ENCODE data around the gene CRADD. TPM values are rescaled to one million over a fixed set of nuclear protein-coding genes. Genes with fewer than 3 reads are reported as not detected.
"Not testable (repeated sequence)": the region's sequence is repeated elsewhere in the genome, so short reads cannot be mapped to it uniquely, and the experiment has no call there.

The CRADD gene
- total RNA-seq, 1 donor from 2014 or later: 11.9 TPM

DNA sequence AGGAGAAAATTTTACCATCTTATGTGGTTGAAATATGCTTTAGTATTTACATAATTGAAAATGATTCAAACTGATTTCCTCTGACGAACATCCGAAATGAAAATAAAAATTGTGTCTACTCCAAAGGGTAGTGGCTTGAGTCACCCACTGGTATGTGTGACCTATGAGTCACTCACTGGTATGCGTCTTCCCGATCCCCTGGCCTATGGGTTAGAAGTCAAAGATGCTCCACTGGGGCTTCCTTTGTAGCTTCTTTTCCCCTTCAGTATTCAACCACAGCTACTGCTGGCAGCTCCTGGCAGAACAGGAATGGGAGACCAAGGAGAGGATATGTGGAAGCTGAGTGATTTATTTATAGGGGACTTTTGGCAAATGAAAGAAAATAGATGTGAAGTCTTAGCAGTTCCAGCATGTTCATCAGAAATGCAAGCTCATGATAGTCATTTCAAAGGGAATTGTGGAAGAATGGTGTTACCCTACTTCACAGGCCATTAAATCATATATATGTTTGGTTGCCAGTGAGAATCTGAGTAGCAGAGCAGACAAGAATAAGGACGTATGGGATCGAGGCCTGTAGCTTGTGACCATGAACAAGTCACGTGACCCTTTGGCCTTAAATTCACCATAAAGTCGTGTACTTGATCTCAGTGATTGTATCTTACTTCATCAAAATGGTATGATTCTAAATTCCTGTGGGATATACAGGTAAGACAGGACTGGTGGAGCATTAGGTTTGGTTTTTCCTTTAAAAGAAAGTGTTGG is 108.3 kb downstream of the CRADD start:
- peak; percentile 94 for DNase-seq

DNA sequence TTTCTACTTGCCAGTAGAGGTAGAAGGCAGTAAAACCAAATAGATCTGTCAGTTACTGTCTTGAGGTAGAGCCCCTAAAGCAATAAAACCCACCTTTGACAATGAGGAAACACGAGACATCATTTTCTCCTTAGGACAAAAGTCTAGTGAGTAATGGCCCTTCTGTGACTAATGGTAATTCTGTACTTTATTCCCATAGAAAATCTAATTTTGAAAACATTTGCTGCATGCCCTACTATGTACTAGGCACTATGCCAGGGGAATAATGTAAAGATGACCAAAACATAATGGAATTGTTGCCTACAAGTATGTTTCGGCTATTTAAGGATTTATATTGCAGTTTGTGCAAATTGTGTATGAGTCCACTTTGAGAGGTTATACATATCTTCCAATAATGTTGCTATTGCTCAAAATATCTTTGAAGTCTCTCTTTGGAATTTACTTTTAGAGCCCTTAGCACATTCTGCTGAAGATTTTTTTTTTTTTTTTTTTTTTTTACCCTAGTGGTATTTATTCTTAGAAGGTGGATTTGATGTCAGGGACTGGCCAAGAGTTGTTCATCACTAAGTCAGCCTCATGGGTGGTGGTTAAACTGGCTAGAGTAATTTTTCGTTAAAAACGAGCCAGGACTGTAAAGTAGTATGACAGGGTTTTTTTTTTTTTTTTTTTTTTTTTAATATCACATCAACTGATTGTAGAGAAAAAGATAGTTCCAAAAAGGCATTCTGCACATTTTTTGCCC is 109.7 kb downstream of the CRADD start:
- DNase-seq: peak; percentile 15

- DNase-seq: no peak
Observed at GRCh38 chr12:93788853-93789252, 111.7 kb downstream of the CRADD start.

DNA sequence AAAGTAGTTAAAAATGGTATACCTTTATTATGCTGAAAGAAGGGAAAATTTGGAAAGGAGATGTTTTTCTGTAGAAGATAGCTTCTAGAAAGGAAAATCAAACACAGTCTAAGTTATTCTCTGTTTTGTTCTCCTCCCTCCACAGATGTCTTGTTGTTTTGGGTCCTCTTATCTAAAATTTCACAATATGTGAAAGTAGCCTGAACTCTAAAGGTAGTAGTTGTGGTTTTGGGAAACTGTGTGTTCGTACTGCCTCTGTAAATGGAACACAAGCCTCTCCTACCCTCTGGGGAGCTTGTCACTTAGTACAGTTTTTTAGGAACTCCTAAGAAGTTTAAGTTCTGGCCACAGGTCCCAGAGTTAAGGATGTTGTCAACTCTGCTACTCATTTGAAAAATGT is 112.6 kb downstream of the CRADD start:
- no peak for DNase-seq

DNA sequence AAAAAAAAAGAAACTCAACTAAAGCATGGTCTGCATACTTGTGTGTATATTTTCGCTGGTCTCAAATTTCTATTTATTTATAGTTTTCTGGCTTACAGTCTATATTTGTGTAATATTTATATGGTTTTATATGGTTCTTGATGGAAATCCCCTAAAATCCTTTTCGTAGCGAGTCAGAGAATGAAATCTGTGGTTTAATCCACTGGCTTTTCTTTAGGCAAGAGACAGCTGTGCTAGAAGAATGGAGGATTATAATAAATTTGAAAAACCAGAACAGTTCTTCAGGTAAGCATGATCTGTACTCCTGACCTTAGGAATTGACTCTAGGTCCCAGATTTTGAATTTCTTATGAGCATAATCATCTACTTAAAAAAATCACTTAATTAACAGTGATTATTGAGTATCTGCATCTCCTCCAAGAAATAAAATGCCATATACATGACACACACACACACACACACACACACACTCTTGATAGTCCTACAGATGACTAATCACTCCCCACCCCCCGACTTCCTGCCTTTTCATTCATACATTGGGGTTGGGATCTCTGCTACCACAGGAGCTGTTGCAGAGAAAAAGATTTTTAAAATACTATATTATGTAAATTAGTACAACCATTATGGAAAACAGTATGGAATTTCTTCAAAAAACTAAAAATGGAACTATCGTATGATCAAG is 113.4 kb downstream of the CRADD start:
- peak; percentile 86 for DNase-seq

GRCh38 chr12:93793007-93793406 is 115.8 kb downstream of the CRADD start:
- DNase-seq: no peak

DNA sequence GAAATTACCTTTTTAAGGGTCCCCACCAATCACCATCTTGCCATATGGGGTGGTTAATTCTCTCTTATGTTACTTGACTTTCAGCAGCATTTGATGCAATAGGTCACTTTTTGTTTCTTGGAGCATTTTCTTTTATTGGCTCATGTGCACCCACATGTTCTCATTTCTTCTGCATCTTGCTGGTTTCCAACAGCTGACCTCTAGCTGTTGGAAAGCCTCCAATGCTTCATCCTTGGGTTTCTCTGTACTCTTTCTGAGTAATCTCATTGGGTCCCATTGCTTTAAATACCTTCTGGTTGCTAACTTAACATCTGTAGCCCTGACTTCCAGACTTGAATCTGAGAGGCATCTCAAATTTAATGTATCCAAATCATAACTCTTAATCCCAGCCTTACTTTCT is 116.8 kb downstream of the CRADD start:
- no peak for DNase-seq

DNA sequence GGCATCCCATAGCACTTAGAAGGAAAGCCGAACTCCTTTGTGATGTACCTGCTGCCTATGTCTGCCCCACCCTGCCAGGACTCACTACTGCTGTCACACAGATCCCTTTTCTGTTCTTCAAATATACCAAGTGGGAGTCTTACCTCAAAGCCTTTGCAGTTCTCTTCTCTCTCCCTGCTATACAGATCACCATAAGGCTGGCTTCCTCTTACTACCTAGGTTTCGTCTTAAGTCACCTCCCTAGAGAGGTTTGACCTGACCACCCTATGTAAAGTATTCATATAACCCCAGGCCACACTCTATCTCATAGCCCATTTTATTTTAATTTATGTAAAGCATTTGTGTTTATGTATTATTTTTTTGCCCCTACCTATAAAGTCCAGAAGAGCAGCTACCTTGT is 117.6 kb downstream of the CRADD start:
- DNase-seq: no peak

DNA sequence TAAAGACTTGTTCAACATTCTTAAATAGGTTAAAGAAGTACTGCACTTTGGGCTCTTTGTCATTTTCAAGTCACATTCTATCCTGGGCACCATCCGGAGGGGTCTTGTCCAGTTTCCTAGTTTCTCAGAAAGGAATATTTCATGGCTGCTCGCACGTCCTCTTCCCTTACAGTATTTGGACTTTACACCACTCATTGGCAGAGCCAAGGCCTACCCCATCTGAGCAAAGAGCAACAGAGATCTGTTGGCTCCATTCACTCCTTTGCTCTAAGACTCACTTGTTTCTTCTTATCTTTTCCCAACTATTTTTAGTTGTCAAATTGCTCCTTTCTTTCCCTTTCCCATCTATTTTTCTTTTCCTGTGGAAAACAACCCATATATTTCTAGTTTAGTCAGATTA is 118.2 kb downstream of the CRADD start:
- no peak for DNase-seq

DNA sequence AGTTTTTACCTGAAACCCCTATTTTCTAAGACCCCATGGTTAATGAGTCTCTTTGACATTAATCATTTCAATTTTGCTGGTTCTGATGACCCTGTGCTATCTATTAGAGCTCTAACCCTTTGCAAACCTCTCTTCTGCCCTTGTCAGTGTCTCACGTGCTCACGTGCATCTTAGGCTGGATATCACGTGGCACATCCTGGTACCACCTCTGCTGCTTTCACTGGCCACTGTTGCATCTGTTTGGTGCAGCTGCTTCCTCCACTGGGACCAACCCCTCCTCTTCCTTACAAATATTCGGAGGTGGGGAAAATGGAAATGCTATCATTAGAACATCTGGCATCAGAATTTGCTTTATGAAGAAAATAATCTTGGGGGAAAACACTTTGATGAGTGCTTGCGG is 119.6 kb downstream of the CRADD start:
- no peak for DNase-seq

GRCh38 chr12:93798279-93799151 is 121.3 kb downstream of the CRADD start:
- DNase-seq: no peak

DNA sequence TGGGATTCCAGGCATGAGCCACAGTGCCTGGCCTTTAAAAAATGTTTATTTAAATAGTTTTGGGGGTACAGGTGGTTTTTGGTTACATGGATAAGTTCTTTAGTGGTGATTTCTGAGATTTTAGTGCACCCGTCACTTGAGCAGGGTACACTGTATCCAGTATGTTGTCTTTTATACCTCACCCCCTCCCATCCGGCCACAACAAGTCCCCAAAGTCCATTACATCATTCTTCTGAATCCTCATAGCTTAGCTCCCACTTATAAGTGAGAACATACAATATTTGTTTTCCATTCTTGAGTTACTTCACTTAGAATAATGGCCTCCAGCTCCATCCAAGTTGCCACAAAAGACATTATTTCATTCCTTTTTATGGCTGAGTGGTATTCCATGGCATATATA is 124.5 kb downstream of the CRADD start:
- not testable (repeated sequence) for DNase-seq

DNA sequence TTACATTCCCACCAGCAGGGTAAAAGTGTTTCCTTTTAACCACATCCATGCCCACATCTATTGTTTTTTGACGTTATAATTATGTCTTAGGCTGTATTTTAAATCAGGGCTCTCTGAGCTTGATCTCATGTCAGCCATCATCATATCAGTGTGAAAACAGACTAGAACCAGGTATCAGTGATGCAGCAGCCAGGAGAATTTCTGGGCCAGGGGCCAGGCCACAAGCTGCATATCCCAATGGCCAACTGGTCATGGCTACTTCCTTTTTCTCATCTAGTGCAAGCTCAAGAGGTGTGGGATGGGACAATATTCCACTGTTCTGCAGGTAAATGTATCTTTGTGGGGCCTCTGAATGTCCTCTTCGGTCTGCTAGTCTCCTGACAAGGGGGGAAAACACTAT is 125.1 kb downstream of the CRADD start:
- no peak for DNase-seq

DNA sequence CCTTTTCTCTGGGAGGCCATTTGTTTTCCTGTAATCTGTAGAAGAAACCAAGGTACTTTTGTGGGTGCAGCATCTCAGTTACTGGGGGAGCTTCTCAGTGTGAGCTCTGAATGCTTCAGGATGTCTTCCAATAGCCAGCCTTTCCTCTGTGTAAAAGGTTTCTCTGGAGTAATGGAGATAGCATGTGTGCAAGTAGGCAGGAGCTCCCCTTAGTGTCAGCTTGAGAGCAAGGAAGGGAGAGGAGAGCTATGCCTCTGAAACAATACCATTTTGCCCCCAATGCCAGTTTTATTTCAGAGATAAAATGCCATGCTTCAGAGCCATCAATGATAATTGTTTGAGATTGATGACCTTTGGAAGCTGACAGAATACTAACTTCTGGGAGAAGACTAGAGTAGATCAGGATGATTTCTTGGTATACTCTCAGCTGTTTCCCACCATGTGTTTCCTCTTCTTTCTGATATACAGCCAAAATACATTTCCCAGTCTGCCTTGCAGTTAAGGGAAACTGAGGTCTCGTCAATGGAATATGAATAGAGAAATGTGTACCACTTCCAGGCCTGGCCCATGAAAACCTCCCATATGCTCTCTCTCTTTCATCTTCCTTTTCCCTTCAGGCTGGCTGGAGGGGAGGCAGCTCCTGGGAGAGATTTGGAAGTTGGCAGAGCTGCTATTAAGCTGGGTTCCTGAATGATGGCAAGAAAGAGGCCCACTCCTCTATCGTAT is 125.7 kb downstream of the CRADD start:
- peak; percentile 47 for DNase-seq

DNA sequence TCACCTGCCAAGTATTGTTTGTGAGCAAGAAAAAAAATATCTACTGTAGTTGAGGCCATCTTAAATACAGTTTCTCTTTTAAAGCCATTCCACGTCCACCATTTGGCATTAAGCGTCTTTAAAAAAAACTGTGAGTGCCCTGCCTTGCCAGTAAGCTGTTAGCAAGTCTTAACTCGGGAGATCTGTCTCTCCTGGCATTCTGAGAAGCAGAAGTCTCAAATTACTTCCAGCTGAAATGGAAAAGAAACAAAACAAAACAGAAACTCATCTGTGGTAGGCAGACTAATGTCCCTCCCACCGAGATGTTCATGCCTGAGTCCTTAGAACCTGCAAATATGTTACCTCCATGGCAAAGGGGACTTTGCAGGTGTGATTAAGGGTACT is 126.2 kb downstream of the CRADD start:
- DNase-seq: no peak

GRCh38 chr12:93804392-93805179 is 127.4 kb downstream of the CRADD start:
- DNase-seq: peak; percentile 62

GRCh38 chr12:93805736-93806141 is 128.6 kb downstream of the CRADD start:
- peak; percentile 49 for DNase-seq

DNA sequence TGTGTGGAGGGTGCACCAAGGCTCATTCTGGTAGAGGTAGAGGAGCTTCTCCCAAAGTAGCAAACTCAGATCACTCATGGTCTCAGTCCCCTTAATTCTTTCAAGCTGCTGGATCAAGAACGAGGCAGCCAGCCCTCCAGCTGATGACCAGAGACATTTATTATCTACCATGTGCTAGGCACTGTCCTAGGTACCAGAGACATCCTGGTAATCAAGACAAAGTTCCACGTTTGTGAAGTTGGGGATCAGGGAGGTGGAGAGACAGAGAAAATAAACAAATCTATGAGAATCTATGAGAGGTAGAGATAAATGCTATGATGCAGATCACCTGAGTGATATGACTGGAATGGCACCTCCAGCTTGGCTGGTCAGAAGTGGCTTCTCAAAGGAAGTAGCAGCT is 130.2 kb downstream of the CRADD start:
- no peak for DNase-seq

GRCh38 chr12:93808169-93808899 is 131.2 kb downstream of the CRADD start:
- no peak for DNase-seq

GRCh38 chr12:93812626-93813025 is 135.5 kb downstream of the CRADD start:
- no peak for DNase-seq
